Activated CD8-positive, alpha-beta memory T cell treated with anti-CD3 and anti-CD28 coated beads, Interleukin-2, amount 50 U/mL, for 24 hours (primary cell): ENCODE measurements around the gene SAMD4A.

Source experiments
- DNase-seq: peaks from one replicate; pipeline ENCODE4 v3.0.0-alpha.2; 2020; ENCODE audit errors: extremely low read depth

The SAMD4A gene

GRCh38 chr14:54706769-54707168, 139.8 kb downstream of the SAMD4A start:
- DNase-seq, result no peak

GRCh38 chr14:54708161-54708560, 141.2 kb downstream of the SAMD4A start:
- DNase-seq, result no peak

GRCh38 chr14:54708982-54709381, 142.1 kb downstream of the SAMD4A start:
- no peak for DNase-seq

GRCh38 chr14:54709444-54709843, 142.5 kb downstream of the SAMD4A start:
- DNase-seq, result no peak

- DNase-seq, result no peak
These were observed 142.9 kb downstream of the SAMD4A start for GRCh38 chr14:54709867-54710266.

GRCh38 chr14:54711312-54711711, 144.4 kb downstream of the SAMD4A start:
- DNase-seq, result no peak

GRCh38 chr14:54711812-54712464, 145.0 kb downstream of the SAMD4A start:
- no peak for DNase-seq

- DNase-seq, result no peak
These were observed 145.7 kb downstream of the SAMD4A start for GRCh38 chr14:54712465-54713200.

GRCh38 chr14:54713379-54713778, 146.5 kb downstream of the SAMD4A start:
- no peak for DNase-seq

GRCh38 chr14:54715239-54715638, 148.3 kb downstream of the SAMD4A start:
- DNase-seq, result no peak

- DNase-seq, result no peak
These were observed 148.9 kb downstream of the SAMD4A start for GRCh38 chr14:54715811-54716210.

- no peak for DNase-seq
These were observed 149.9 kb downstream of the SAMD4A start for GRCh38 chr14:54716862-54717261.

GRCh38 chr14:54718046-54718445, 151.1 kb downstream of the SAMD4A start:
- DNase-seq, result no peak

GRCh38 chr14:54719406-54719805, 152.5 kb downstream of the SAMD4A start:
- no peak for DNase-seq

GRCh38 chr14:54722791-54723432, 156.0 kb downstream of the SAMD4A start:
- DNase-seq, result no peak

- DNase-seq, result no peak
These were observed 157.2 kb downstream of the SAMD4A start for GRCh38 chr14:54724123-54724522.

GRCh38 chr14:54724676-54725325, 157.9 kb downstream of the SAMD4A start:
- DNase-seq, result no peak

GRCh38 chr14:54725998-54726397, 159.1 kb downstream of the SAMD4A start:
- no peak for DNase-seq

- no peak for DNase-seq
These were observed 161.0 kb downstream of the SAMD4A start for GRCh38 chr14:54727929-54728328.

GRCh38 chr14:54728700-54729527, 162.0 kb downstream of the SAMD4A start:
- DNase-seq, result no peak

GRCh38 chr14:54730156-54730961, 163.4 kb downstream of the SAMD4A start:
- no peak for DNase-seq
